Hematopoietic multipotent progenitor cell treated with erythropoietin and hydrocortisone succinate and interleukin-3 and kit ligand, for 6 days (in vitro differentiated cells): Measurements from ENCODE around the gene CHMP2A.

Experiments
- DNase-seq: peaks from one replicate; pipeline ENCODE4 v3.0.0-alpha.2; 2015

Gene CHMP2A

GRCh38 chr19:58553799-58554493 is 959 bp downstream of the CHMP2A start:
- DNase-seq: no peak

- DNase-seq: no peak
Observed at GRCh38 chr19:58552655-58553054, 2.2 kb downstream of the CHMP2A start.

DNA sequence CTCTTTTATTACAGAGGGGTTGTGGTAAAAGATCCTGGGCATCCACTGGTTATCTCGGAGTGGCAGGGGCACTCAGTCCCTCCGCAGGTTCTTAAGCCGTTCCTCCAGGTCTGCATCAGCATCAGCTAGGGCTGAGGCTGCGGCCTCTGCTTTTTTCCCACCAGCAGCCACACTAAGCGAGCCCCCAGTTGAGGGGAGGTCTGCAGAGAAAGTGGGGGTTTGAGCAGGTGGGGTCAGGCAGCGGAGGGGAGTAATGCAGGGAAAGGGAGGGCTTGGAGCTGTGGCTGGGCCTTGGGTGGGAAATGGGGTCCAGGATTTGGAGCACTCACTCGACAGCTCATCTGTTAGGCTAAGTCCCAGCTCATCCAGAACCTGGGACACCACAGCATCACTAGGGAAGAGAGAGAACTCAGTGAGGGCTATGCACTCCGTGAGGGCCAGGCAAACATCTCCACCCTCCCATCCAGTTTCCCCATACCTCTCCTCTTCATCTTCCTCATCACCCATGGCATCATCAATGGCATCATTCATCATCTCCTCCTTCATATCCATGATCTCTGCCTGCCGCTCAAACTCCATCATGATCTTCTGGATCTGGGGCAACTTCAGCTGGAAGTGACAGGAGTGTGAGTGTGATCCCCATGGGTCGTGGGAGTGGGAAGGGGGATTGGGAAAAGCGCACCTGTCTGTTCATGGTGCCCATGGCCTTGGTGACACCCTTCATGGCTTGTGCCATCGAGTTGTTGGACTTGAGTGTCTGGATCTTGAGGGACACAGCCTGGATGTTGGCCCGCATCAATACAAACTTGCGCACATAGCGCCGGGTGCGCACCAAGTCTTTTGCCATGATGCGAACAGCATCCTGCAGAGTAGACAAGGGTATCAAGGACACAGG is 3.1 kb downstream of the CHMP2A start:
- DNase-seq: no peak

GRCh38 chr19:58551123-58551497 is 3.8 kb downstream of the CHMP2A start:
- no peak for DNase-seq

DNA sequence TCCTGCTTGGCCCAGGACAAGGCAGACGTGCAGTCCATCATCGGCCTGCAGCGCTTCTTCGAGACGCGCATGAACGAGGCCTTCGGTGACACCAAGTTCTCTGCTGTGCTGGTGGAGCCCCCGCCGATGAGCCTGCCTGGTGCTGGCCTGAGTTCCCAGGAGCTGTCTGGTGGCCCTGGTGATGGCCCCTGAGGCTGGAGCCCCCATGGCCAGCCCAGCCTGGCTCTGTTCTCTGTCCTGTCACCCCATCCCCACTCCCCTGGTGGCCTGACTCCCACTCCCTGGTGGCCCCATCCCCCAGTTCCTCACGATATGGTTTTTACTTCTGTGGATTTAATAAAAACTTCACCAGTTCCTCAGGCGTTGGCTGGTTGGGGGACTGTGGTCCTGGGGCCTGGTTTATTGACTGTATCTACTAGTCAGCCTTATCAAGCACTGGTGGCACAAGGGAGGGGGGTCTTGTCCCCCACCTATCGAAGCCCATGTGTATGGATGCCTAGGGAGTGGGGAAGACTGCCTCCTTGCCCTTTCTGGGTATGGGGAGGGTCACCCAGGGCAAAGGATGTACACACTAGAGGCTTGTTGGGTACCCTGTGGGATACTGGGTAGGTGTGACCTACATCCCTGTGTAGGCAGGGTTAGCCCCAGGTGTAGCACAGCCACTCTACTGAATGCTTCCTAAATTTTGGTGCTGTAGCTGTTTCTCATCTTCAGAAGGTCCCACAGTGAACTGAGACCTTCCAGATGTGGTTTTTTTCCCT is 4.4 kb downstream of the CHMP2A start:
- DNase-seq: no peak

DNA sequence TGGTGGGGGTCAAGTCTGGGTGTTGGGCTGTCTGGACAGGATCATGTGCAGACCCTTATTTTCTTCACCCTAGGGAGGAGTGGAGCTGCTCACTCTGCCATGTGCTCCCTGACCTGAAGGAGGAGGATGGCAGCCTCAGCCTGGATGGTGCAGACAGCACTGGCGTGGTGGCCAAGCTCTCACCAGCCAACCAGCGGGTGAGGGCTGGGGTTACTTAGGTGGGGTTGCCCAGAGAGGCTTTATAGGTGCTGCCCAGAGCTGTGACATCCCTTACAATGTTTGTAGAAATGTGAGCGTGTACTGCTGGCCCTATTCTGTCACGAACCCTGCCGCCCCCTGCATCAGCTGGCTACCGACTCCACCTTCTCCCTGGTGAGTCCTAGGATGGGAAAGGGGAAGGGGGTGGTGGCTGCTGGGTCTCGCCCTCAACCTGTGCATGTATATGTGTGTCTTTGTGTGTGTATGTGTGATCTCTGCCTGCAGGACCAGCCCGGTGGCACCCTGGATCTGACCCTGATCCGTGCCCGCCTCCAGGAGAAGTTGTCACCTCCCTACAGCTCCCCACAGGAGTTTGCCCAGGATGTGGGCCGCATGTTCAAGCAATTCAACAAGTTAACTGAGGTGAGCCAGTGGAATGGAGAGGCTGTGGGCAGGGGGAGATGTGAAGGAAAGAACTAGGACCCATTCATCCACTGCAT is 5.1 kb downstream of the CHMP2A start:
- DNase-seq: no peak

GRCh38 chr19:58548859-58549663 is 5.8 kb downstream of the CHMP2A start:
- no peak for DNase-seq

DNA sequence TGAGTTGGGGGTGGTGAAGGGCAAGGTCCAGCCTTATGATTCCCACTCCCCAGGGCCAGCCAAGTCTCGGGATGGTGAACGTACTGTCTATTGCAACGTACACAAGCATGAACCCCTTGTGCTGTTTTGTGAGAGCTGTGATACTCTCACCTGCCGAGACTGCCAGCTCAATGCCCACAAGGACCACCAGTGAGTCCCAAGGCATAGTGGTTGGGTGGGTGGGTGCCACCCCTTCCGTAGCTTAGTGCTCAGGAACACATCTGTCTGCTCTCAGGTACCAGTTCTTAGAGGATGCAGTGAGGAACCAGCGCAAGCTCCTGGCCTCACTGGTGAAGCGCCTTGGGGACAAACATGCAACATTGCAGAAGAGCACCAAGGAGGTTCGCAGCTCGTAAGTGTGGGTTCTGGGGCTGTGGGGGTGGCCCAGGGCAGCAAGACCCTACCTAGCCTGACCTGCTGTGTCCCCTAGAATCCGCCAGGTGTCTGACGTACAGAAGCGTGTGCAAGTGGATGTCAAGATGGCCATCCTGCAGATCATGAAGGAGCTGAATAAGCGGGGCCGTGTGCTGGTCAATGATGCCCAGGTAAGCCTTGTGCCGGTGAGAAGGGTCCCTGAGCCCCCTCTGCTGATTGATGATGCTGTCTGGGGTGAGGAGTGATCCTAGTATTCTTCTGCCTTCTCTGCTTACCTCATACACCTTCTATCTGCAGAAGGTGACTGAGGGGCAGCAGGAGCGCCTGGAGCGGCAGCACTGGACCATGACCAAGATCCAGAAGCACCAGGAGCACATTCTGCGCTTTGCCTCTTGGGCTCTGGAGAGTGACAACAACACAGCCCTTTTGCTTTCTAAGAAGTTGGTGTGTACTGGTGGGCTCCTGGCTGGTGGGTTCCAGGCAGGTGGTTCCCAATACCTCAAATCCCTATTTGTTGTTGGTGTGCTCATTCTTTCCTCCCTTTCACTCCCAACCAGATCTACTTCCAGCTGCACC is 7.3 kb downstream of the CHMP2A start:
- peak; percentile 0 for DNase-seq

- peak; percentile 69 for DNase-seq
Observed at GRCh38 chr19:58546019-58546530, 8.8 kb downstream of the CHMP2A start.

DNA sequence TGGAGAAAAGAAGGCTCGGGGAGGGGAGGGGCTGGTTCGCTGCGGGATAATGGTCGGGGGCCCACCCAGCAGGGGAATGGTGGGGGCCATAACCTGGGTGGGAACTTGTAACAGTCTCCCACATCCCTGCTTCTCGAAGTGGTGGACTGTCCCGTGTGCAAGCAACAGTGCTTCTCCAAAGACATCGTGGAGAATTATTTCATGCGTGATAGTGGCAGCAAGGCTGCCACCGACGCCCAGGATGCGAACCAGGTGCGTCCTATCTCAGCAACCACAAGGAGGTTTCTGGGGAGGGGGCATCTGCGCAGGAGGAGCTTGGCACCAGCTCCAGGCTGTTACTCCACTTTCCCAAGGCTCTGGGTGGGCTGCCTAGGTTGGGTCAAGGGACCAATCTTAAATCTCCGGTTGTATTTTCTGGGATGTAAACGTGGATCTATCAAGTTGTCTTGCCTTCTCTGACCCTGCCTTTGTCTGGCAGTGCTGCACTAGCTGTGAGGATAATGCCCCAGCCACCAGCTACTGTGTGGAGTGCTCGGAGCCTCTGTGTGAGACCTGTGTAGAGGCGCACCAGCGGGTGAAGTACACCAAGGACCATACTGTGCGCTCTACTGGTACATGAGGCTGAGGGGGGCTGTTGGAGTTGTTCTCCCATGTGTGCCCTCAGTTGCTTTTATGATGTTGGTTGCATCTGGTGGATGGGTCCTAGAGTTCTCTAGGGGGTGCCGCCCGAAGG is 9.5 kb downstream of the CHMP2A start:
- peak; percentile 39 for DNase-seq

GRCh38 chr19:58544591-58545285 is 10.2 kb downstream of the CHMP2A start:
- peak; percentile 61 for DNase-seq

DNA sequence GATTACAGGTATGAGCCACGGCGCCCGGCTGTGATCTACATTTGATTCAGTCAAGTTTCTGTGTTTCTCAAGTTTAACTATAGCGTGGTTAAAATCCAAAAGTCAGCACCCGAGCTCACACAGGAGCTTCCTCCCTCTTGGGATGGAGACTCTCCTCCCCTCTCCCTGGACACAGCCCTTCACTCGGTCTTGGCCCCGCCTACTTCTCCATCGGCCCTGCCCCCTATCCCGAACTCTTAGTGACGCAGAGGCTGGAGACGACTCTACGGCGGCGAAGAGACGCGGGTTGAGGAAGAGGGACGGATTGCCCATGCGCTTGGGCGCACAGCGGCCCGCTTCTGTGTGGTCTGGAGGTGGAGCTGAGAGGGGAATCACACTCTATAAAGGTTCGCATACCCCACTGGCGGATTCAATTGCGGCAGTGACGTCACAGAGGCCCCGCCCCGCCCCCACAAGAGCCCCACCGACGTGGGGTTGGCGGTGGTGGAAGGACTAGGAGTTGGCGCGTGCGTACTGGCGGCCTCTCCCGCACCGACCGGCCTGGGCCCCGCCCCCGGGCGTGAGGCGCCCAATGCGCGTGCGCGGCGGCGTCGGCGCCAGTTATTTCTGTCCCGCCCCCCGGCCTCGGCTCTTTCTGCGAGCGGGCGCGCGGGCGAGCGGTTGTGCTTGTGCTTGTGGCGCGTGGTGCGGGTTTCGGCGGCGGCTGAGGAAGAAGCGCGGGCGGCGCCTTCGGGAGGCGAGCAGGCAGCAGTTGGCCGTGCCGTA is 10.9 kb downstream of the CHMP2A start, which contains the start of gene TRIM28:
TRIM28 (plus strand) TSS at position 239 of the 765 bp plus-strand sequence. CDS start 694 bp downstream, outside the sequence.
- DNase-seq: peak; percentile 99

GRCh38 chr19:58542641-58543372 is 12.1 kb downstream of the CHMP2A start:
- DNase-seq: peak; percentile 1

- peak; percentile 0 for DNase-seq
Observed at GRCh38 chr19:58539169-58539559, 15.7 kb downstream of the CHMP2A start.

- DNase-seq: peak; percentile 81
Observed at GRCh38 chr19:58538257-58539168, 16.4 kb downstream of the CHMP2A start.
